ENCODE results near the gene FAM120B.

DNA sequence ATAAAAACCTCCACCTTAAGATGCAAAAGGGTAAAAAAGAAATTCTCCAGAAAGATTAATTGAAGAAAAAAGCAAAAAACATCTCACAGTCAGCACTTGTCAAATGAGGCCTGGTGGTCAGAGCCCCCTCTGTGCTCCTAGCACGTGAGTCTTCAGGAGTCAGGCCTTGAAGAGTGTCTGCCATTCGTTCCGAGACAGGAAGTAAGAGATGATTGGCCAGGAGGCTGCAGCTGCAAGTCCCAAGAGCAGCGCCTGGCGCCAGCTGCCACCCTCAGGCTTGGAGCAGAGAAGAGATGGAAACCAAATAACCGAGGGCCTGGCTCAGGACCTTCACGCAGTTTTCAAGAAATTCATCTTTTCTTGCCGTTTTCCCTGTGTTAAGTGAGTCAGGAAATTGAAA is 65.0 kb downstream of the FAM120B start:
- no peak for TF ChIP-seq POLR2A (IDR thresholded peaks at IDR 0.05)
- TF ChIP-seq, protein P1, sequence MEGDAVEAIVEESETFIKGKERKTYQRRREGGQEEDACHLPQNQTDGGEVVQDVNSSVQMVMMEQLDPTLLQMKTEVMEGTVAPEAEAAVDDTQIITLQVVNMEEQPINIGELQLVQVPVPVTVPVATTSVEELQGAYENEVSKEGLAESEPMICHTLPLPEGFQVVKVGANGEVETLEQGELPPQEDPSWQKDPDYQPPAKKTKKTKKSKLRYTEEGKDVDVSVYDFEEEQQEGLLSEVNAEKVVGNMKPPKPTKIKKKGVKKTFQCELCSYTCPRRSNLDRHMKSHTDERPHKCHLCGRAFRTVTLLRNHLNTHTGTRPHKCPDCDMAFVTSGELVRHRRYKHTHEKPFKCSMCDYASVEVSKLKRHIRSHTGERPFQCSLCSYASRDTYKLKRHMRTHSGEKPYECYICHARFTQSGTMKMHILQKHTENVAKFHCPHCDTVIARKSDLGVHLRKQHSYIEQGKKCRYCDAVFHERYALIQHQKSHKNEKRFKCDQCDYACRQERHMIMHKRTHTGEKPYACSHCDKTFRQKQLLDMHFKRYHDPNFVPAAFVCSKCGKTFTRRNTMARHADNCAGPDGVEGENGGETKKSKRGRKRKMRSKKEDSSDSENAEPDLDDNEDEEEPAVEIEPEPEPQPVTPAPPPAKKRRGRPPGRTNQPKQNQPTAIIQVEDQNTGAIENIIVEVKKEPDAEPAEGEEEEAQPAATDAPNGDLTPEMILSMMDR (IDR thresholded peaks at IDR 0.05) = no peak
